Measurements from ENCODE around the gene PISD.

DNA sequence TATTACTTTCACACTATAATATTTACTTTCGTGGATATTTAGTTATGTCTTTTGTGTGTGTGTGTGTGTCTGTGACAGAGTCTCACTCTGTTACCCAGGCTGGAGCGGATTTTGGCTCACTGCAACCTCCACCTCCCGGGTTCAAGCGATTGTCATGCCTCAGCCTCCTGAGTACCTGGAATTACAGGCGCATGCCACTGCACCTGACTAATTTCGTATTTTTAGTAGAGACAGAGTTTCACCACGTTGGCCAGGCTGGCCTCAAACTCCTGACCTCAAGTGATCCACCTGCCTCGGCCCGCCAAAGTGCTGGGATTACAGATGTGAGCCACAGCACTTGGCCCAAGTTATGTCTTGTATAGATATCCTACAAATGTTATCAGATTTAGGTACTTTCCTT lies 9.9 kb downstream of the PISD start:
- TF ChIP-seq, protein P1, sequence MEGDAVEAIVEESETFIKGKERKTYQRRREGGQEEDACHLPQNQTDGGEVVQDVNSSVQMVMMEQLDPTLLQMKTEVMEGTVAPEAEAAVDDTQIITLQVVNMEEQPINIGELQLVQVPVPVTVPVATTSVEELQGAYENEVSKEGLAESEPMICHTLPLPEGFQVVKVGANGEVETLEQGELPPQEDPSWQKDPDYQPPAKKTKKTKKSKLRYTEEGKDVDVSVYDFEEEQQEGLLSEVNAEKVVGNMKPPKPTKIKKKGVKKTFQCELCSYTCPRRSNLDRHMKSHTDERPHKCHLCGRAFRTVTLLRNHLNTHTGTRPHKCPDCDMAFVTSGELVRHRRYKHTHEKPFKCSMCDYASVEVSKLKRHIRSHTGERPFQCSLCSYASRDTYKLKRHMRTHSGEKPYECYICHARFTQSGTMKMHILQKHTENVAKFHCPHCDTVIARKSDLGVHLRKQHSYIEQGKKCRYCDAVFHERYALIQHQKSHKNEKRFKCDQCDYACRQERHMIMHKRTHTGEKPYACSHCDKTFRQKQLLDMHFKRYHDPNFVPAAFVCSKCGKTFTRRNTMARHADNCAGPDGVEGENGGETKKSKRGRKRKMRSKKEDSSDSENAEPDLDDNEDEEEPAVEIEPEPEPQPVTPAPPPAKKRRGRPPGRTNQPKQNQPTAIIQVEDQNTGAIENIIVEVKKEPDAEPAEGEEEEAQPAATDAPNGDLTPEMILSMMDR (IDR thresholded peaks at IDR 0.05; ENCODE audit: low read depth, low read length): no peak
- TF ChIP-seq EZH2phosphoT487 (IDR thresholded peaks at IDR 0.05; ENCODE audit: low read depth): no peak
